Osteocyte (in vitro differentiated cells): ENCODE data around the gene CES3. TPM values are rescaled to one million over a fixed set of nuclear protein-coding genes. Genes with fewer than 3 reads are reported as not detected.
A peak's percentile ranks its signal among the peaks of the same experiment; 100 is the strongest.

ENCODE experiments used
- DNase-seq: peaks from one replicate; pipeline ENCODE4 v3.0.0; 2021; ENCODE audit warnings: mixed read lengths; ENCODE audit not compliant: unreplicated experiment; ENCODE audit errors: extremely low spot score
- H3K27ac Mint-ChIP-seq: one replicate; pipeline ENCODE4 v1.8.0; 2021; ENCODE audit warnings: mild to moderate bottlenecking, mixed read lengths; ENCODE audit not compliant: unreplicated experiment
- H3K27me3 Mint-ChIP-seq: one replicate; pipeline ENCODE4 v1.8.0; 2021; ENCODE audit warnings: mixed read lengths; ENCODE audit not compliant: unreplicated experiment
- H3K36me3 Mint-ChIP-seq: one replicate; pipeline ENCODE4 v1.8.0; 2021; ENCODE audit warnings: mixed read lengths; ENCODE audit not compliant: unreplicated experiment
- H3K4me1 Mint-ChIP-seq: one replicate; pipeline ENCODE4 v1.8.0; 2021; ENCODE audit warnings: mixed read lengths; ENCODE audit not compliant: unreplicated experiment
- H3K4me3 Mint-ChIP-seq: one replicate; pipeline ENCODE4 v1.8.0; 2021; ENCODE audit warnings: mild to moderate bottlenecking, moderate library complexity, mixed read lengths; ENCODE audit not compliant: unreplicated experiment
- H3K9me3 Mint-ChIP-seq: one replicate; pipeline ENCODE4 v1.8.0; 2021; ENCODE audit warnings: mixed read lengths; ENCODE audit not compliant: unreplicated experiment
- total RNA-seq: library from RNA; stranded (reverse); gene quantifications from 2 replicates; pipeline ENCODE4 v1.2.1, GENCODE V29; 2021
- TF ChIP-seq, protein P1 (sequence below): fragments of 200-600 bp; sonication (generic); IDR thresholded peaks from 2 replicates; pipeline ENCODE4 v1.5.0; 2021; ENCODE audit warnings: antibody characterized with exemption, mild to moderate bottlenecking, moderate library complexity

The CES3 gene
- total RNA-seq, 1 donor from 2014 or later: 0.24 TPM

- H3K27ac Mint-ChIP-seq: no peak overlapping the region
- H3K4me3 Mint-ChIP-seq: peak overlapping the region; percentile 61
- no peaks in the 10 kb centered on the region for H3K36me3 Mint-ChIP-seq
- TF ChIP-seq, protein P1, sequence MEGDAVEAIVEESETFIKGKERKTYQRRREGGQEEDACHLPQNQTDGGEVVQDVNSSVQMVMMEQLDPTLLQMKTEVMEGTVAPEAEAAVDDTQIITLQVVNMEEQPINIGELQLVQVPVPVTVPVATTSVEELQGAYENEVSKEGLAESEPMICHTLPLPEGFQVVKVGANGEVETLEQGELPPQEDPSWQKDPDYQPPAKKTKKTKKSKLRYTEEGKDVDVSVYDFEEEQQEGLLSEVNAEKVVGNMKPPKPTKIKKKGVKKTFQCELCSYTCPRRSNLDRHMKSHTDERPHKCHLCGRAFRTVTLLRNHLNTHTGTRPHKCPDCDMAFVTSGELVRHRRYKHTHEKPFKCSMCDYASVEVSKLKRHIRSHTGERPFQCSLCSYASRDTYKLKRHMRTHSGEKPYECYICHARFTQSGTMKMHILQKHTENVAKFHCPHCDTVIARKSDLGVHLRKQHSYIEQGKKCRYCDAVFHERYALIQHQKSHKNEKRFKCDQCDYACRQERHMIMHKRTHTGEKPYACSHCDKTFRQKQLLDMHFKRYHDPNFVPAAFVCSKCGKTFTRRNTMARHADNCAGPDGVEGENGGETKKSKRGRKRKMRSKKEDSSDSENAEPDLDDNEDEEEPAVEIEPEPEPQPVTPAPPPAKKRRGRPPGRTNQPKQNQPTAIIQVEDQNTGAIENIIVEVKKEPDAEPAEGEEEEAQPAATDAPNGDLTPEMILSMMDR: peak; percentile 46
- peaks cover 5% of the 10 kb centered on the region for H3K4me1 Mint-ChIP-seq
- DNase-seq: peak; percentile 95
- no peaks in the 10 kb centered on the region for H3K27me3 Mint-ChIP-seq
- no peaks in the 10 kb centered on the region for H3K9me3 Mint-ChIP-seq
These were observed 53.0 kb downstream of the CES3 start for GRCh38 chr16:67013823-67014633.

DNA sequence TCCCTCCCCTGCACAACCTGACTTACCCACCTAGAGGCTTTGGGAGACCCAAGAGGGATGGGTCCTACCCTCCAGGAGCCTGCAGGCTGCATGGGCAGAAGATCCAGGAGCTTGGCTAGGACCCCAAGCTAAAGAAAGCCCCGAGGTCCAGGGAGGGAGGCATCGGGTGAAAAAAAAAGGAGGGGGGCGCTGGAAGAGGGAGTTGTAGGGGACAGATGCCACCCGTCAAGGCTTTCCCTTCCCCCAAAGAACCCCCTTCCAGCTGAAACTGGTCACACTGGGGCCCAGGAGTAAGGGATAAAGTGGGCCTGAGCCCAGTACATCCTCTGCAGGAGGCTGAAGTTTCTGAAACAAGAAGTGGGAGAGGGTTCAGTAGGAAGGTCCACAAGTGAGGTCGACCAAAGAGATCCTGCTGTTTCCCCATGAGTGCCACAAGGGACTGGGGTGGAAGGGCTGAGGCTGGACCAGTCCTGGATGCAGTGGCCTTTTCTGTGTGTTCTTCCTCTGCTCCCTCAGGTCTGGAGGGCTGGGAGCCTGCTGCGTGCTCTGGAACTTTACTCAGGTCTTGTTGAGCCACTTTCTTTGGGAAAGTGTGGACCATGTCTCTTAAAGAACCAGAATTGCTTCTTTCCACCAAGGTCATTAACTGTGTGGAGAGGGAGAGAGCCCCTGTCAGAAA lies 53.7 kb downstream of the CES3 start:
- no peak for DNase-seq

DNA sequence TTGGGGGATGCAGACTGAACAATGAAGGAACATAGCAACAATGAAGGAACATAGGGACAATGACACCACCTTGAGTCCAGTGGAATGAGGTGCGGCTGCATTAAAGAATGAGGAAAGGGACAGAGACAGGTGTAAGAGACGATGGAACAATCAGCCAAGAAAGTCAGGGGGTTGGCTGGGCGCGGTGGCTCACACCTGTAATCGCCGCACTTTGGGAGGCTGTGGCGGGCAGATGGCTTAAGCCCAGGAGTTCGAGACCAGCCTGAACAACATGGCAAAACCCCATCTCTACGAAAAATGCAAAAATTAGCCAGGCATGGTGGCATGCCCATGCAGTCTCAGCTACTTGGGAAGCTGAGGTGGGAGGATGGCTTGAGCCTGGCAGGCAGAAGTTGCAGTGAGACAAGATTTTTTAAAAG lies 54.3 kb downstream of the CES3 start:
- no peaks in the 10 kb centered on the region for H3K9me3 Mint-ChIP-seq
- TF ChIP-seq, protein P1: no peak
- H3K4me3 Mint-ChIP-seq: no peak overlapping the region
- DNase-seq: no peak
- no peaks in the 10 kb centered on the region for H3K27me3 Mint-ChIP-seq
- no peak overlapping the region for H3K27ac Mint-ChIP-seq
- peaks cover 5% of the 10 kb centered on the region for H3K4me1 Mint-ChIP-seq
- H3K36me3 Mint-ChIP-seq: no peaks in the 10 kb centered on the region

More for the DNA sequence above, 53.7 kb downstream of the CES3 start:
- H3K4me3 Mint-ChIP-seq: peak overlapping the region; percentile 61
- H3K4me1 Mint-ChIP-seq: peaks cover 5% of the 10 kb centered on the region
- no peaks in the 10 kb centered on the region for H3K9me3 Mint-ChIP-seq
- H3K27me3 Mint-ChIP-seq: no peaks in the 10 kb centered on the region
- H3K27ac Mint-ChIP-seq: no peak overlapping the region
- no peaks in the 10 kb centered on the region for H3K36me3 Mint-ChIP-seq
- TF ChIP-seq, protein P1: no peak

- TF ChIP-seq, protein P1: no peak
- Mint-ChIP-seq H3K27ac (no peak overlapping the region), H3K9me3 (no peaks in the 10 kb centered on the region), H3K36me3 (no peaks in the 10 kb centered on the region), H3K27me3 (no peaks in the 10 kb centered on the region), H3K4me1 (peaks cover 5% of the 10 kb centered on the region), H3K4me3 (no peak overlapping the region)
- no peak for DNase-seq
These were observed 55.1 kb downstream of the CES3 start for GRCh38 chr16:67016143-67016542.
